Neural cell (in vitro differentiated cells): ENCODE data around the gene HNRNPA2B1. TPM values are rescaled to one million over a fixed set of nuclear protein-coding genes. Genes with fewer than 3 reads are reported as not detected.
"Not testable (repeated sequence)": the region's sequence is repeated elsewhere in the genome, so short reads cannot be mapped to it uniquely, and the experiment has no call there.

Experiments
- H2AFZ ChIP-seq: fragments of 200-600, 300-800 bp; sonication (generic), shearing (Covaris generic); 2 replicates; pipeline ENCODE4 v1.6.0; 2014; ENCODE audit warnings: low read depth, mild to moderate bottlenecking, antibody characterized with exemption, low read length, moderate library complexity
- H3F3A ChIP-seq: fragments of 200-600 bp; shearing (Covaris generic); 2 replicates; pipeline ENCODE4 v1.6.1; 2016; ENCODE audit warnings: mild to moderate bottlenecking, moderate library complexity, mixed read lengths, antibody characterized with exemption, low read length; ENCODE audit not compliant: insufficient read depth, poor library complexity, severe bottlenecking
- H3K27ac ChIP-seq: fragments of 200-600, 300-800 bp; sonication (generic), shearing (Covaris generic); 2 replicates; pipeline ENCODE4 v1.5.1; 2014; ENCODE audit warnings: mild to moderate bottlenecking, low read length, moderate library complexity
- H3K27me3 ChIP-seq: fragments of 300-800, 200-600 bp; sonication (generic), shearing (Covaris generic); 2 replicates; pipeline ENCODE4 v1.6.0; 2014; ENCODE audit warnings: mild to moderate bottlenecking, low read depth, low read length, moderate library complexity; ENCODE audit not compliant: insufficient read depth
- H3K36me3 ChIP-seq: fragments of 300-800, 200-600 bp; sonication (generic), shearing (Covaris generic); 2 replicates; pipeline ENCODE4 v1.5.1; 2014; ENCODE audit warnings: mild to moderate bottlenecking, antibody characterized with exemption, low read length, moderate library complexity; ENCODE audit not compliant: insufficient read depth
- H3K4me2 ChIP-seq: fragments of 300-800, 200-600 bp; sonication (generic), shearing (Covaris generic); 2 replicates; pipeline ENCODE4 v1.6.0; 2014; ENCODE audit warnings: mild to moderate bottlenecking, low read length
- H3K4me3 ChIP-seq: fragments of 300-800, 200-600 bp; sonication (generic), shearing (Covaris generic); 2 replicates; pipeline ENCODE4 v1.5.1; 2014; ENCODE audit warnings: mild to moderate bottlenecking, low read length, moderate library complexity
- H3K79me2 ChIP-seq: fragments of 200-600 bp; shearing (Covaris generic); replicated peaks from 2 replicates; pipeline ENCODE4 v1.6.0; 2014; ENCODE audit warnings: mild to moderate bottlenecking, low read length, moderate library complexity; ENCODE audit not compliant: insufficient read depth
- H3K9ac ChIP-seq: fragments of 300-800, 200-600 bp; sonication (generic), shearing (Covaris generic); 2 replicates; pipeline ENCODE4 v1.6.1; 2016; ENCODE audit warnings: mild to moderate bottlenecking, low read length, mixed read lengths
- H3K9me2 ChIP-seq: fragments of 200-600 bp; shearing (Covaris generic); 2 replicates; pipeline ENCODE4 v1.6.1; 2016; ENCODE audit warnings: mild to moderate bottlenecking, low read length, mixed read lengths; ENCODE audit not compliant: insufficient read depth
- H3K9me3 ChIP-seq: fragments of 200-600, 300-800 bp; sonication (generic), shearing (Covaris generic); 2 replicates; pipeline ENCODE4 v1.6.1; 2016; ENCODE audit warnings: mild to moderate bottlenecking, mixed run types, low read length, moderate library complexity, mixed read lengths
- H4K20me1 ChIP-seq: fragments of 200-600 bp; shearing (Covaris generic); 2 replicates; pipeline ENCODE4 v1.6.1; 2016; ENCODE audit warnings: mild to moderate bottlenecking, mixed run types; ENCODE audit not compliant: insufficient read depth
- EP300 ChIP-seq: fragments of 450-650 bp; conservative IDR thresholded peaks from 2 replicates; pipeline ENCODE4 v1.6.1; 2014; ENCODE audit warnings: antibody characterized with exemption, mild to moderate bottlenecking, moderate library complexity; ENCODE audit not compliant: poor library complexity, severe bottlenecking
- EZH2 ChIP-seq: fragments of 200-600, 300-800 bp; shearing (Covaris generic), sonication (generic); IDR thresholded peaks from 2 replicates; pipeline ENCODE4 v1.6.1; 2014; ENCODE audit warnings: antibody characterized with exemption, low read length, borderline replicate concordance, mild to moderate bottlenecking; ENCODE audit not compliant: insufficient read depth, poor library complexity, severe bottlenecking
- MXI1 ChIP-seq: fragments of 450-650 bp; conservative IDR thresholded peaks from 2 replicates; pipeline ENCODE4 v1.6.1; 2014; ENCODE audit warnings: antibody characterized with exemption, mild to moderate bottlenecking; ENCODE audit not compliant: poor library complexity, severe bottlenecking
- POLR2AphosphoS5 ChIP-seq: IDR thresholded peaks from 2 replicates; pipeline ENCODE4 v1.6.1; 2012
- RAD21 ChIP-seq: fragments of 450-650 bp; conservative IDR thresholded peaks from 2 replicates; pipeline ENCODE4 v1.6.1; 2014; ENCODE audit warnings: antibody characterized with exemption, mild to moderate bottlenecking, moderate library complexity
- SMC3 ChIP-seq: fragments of 450-650 bp; conservative IDR thresholded peaks from 2 replicates; pipeline ENCODE4 v1.6.1; 2014; ENCODE audit warnings: antibody characterized with exemption, mild to moderate bottlenecking, moderate library complexity; ENCODE audit not compliant: poor library complexity
- TAF1 ChIP-seq: IDR thresholded peaks from 2 replicates; pipeline ENCODE4 v1.6.1; 2012; ENCODE audit warnings: low read depth
- polyA plus RNA-seq: library from polyadenylated mRNA; depleted of rRNA; stranded (reverse); fragments of >200 nt; gene quantifications from 2 replicates; pipeline ENCODE4 v1.2.3, GENCODE V29; 2014
- TF ChIP-seq, protein P1 (sequence below): IDR thresholded peaks from 2 replicates; pipeline ENCODE4 v1.6.1; 2012; ENCODE audit warnings: borderline replicate concordance
- TF ChIP-seq, protein P2 (sequence below): fragments of 450-650 bp; IDR thresholded peaks from 2 replicates; pipeline ENCODE4 v1.5.1; 2014; ENCODE audit warnings: antibody characterized with exemption, mild to moderate bottlenecking, moderate library complexity; ENCODE audit not compliant: poor library complexity, severe bottlenecking

HNRNPA2B1 gene
- polyA plus RNA-seq, 1 donor from 2014 or later: 419 TPM

DNA sequence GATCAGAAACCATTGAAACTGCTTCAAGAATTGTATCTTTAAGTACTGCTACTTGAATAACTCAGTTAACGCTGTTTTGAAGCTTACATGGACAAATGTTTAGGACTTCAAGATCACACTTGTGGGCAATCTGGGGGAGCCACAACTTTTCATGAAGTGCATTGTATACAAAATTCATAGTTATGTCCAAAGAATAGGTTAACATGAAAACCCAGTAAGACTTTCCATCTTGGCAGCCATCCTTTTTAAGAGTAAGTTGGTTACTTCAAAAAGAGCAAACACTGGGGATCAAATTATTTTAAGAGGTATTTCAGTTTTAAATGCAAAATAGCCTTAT is 14.7 kb downstream of the HNRNPA2B1 start:
- H4K20me1 ChIP-seq: peaks cover 9% of the 10 kb centered on the region

DNA sequence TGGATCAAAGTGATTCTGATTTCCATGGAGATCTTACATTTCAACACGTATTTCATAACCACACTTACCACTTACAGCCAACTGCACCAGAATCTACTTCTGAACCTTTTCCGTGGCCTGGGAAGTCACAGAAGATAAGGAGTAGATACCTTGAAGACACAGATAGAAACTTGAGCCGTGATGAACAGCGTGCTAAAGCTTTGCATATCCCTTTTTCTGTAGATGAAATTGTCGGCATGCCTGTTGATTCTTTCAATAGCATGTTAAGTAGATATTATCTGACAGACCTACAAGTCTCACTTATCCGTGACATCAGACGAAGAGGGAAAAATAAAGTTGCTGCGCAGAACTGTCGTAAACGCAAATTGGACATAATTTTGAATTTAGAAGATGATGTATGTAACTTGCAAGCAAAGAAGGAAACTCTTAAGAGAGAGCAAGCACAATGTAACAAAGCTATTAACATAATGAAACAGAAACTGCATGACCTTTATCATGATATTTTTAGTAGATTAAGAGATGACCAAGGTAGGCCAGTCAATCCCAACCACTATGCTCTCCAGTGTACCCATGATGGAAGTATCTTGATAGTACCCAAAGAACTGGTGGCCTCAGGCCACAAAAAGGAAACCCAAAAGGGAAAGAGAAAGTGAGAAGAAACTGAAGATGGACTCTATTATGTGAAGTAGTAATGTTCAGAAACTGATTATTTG is 15.3 kb downstream of the HNRNPA2B1 start:
- peaks cover 4% of the 10 kb centered on the region for H4K20me1 ChIP-seq

More for the DNA sequence above, 14.7 kb downstream of the HNRNPA2B1 start:
- no peak overlapping the region for H3K4me2 ChIP-seq
- no peak overlapping the region for H3K4me3 ChIP-seq
- no peak overlapping the region for H3K9ac ChIP-seq
- no peak overlapping the region for H3K27ac ChIP-seq
- no peak overlapping the region for H2AFZ ChIP-seq
- H3F3A ChIP-seq: no peaks in the 10 kb centered on the region
- TF ChIP-seq TAF1: no peak
- no peaks in the 10 kb centered on the region for H3K27me3 ChIP-seq
- peaks cover 30% of the 10 kb centered on the region for H3K36me3 ChIP-seq
- H3K79me2 ChIP-seq: peaks cover 6% of the 10 kb centered on the region
- peaks cover 3% of the 10 kb centered on the region for H3K9me2 ChIP-seq
- no peaks in the 10 kb centered on the region for H3K9me3 ChIP-seq

DNA sequence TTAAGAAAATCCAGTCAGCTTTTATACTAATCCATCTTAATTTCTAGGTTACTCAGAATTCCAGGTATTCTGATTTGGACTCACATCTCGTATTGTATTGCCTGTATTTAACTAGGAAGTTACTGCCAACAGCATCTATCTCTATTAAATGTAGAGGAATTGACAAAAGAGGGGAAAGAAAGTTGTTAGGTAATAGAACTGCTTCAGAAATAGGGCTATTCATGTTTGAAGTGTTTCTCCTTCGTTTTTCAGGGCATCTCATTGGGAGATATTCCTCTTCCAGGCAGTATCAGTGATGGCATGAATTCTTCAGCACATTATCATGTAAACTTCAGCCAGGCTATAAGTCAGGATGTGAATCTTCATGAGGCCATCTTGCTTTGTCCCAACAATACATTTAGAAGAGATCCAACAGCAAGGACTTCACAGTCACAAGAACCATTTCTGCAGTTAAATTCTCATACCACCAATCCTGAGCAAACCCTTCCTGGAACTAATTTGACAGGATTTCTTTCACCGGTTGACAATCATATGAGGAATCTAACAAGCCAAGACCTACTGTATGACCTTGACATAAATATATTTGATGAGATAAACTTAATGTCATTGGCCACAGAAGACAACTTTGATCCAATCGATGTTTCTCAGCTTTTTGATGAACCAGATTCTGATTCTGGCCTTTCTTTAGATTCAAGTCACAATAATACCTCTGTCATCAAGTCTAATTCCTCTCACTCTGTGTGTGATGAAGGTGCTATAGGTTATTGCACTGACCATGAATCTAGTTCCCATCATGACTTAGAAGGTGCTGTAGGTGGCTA is 16.1 kb downstream of the HNRNPA2B1 start:
- not testable (repeated sequence) for H3K4me2 ChIP-seq, H4K20me1 ChIP-seq, H2AFZ ChIP-seq, H3K27me3 ChIP-seq, H3K4me3 ChIP-seq, H3K9me2 ChIP-seq, H3K27ac ChIP-seq, H3K79me2 ChIP-seq, H3K9ac ChIP-seq, H3K9me3 ChIP-seq, H3F3A ChIP-seq
- peaks cover 17% of the 10 kb centered on the region for H3K36me3 ChIP-seq

More for the DNA sequence above, 15.3 kb downstream of the HNRNPA2B1 start:
- H3K9me2 ChIP-seq: peaks cover 3% of the 10 kb centered on the region
- H3K9ac ChIP-seq: no peak overlapping the region
- no peak overlapping the region for H2AFZ ChIP-seq
- H3K9me3 ChIP-seq: no peaks in the 10 kb centered on the region
- no peak overlapping the region for H3K4me2 ChIP-seq
- H3F3A ChIP-seq: no peaks in the 10 kb centered on the region
- H3K4me3 ChIP-seq: no peak overlapping the region
- H3K36me3 ChIP-seq: peaks cover 25% of the 10 kb centered on the region
- no peaks in the 10 kb centered on the region for H3K27me3 ChIP-seq
- TF ChIP-seq, protein P1, sequence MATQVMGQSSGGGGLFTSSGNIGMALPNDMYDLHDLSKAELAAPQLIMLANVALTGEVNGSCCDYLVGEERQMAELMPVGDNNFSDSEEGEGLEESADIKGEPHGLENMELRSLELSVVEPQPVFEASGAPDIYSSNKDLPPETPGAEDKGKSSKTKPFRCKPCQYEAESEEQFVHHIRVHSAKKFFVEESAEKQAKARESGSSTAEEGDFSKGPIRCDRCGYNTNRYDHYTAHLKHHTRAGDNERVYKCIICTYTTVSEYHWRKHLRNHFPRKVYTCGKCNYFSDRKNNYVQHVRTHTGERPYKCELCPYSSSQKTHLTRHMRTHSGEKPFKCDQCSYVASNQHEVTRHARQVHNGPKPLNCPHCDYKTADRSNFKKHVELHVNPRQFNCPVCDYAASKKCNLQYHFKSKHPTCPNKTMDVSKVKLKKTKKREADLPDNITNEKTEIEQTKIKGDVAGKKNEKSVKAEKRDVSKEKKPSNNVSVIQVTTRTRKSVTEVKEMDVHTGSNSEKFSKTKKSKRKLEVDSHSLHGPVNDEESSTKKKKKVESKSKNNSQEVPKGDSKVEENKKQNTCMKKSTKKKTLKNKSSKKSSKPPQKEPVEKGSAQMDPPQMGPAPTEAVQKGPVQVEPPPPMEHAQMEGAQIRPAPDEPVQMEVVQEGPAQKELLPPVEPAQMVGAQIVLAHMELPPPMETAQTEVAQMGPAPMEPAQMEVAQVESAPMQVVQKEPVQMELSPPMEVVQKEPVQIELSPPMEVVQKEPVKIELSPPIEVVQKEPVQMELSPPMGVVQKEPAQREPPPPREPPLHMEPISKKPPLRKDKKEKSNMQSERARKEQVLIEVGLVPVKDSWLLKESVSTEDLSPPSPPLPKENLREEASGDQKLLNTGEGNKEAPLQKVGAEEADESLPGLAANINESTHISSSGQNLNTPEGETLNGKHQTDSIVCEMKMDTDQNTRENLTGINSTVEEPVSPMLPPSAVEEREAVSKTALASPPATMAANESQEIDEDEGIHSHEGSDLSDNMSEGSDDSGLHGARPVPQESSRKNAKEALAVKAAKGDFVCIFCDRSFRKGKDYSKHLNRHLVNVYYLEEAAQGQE: no peak
- TF ChIP-seq TAF1 (no peak), EP300 (no peak), SMC3 (no peak), POLR2AphosphoS5 (no peak), MXI1 (no peak), RAD21 (no peak), EZH2 (no peak)
- TF ChIP-seq, protein P2, sequence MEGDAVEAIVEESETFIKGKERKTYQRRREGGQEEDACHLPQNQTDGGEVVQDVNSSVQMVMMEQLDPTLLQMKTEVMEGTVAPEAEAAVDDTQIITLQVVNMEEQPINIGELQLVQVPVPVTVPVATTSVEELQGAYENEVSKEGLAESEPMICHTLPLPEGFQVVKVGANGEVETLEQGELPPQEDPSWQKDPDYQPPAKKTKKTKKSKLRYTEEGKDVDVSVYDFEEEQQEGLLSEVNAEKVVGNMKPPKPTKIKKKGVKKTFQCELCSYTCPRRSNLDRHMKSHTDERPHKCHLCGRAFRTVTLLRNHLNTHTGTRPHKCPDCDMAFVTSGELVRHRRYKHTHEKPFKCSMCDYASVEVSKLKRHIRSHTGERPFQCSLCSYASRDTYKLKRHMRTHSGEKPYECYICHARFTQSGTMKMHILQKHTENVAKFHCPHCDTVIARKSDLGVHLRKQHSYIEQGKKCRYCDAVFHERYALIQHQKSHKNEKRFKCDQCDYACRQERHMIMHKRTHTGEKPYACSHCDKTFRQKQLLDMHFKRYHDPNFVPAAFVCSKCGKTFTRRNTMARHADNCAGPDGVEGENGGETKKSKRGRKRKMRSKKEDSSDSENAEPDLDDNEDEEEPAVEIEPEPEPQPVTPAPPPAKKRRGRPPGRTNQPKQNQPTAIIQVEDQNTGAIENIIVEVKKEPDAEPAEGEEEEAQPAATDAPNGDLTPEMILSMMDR: no peak
- no peak overlapping the region for H3K27ac ChIP-seq
- peaks cover 4% of the 10 kb centered on the region for H3K79me2 ChIP-seq
